Transverse colon (tissue), 4 donors: Measurements from ENCODE around the gene ZXDC. TPM values are rescaled to one million over a fixed set of nuclear protein-coding genes. Genes with fewer than 3 reads are reported as not detected.

Experiments used
- DNase-seq: peaks from one replicate; pipeline ENCODE4 v3.0.0-alpha.2; 2019
- H3K27ac ChIP-seq, 4 donors: fragments of 200-600 bp; sonication (generic); 2 replicates each; pipeline ENCODE4 v1.5.1; 2016 to 2018; ENCODE audit warnings: inconsistent platforms in 4 of 4
- H3K27me3 ChIP-seq: fragments of 200-600 bp; sonication (generic); 2 replicates; pipeline ENCODE4 v1.5.1; 2017; ENCODE audit warnings: inconsistent platforms
- H3K36me3 ChIP-seq, 4 donors: fragments of 200-600 bp; sonication (generic); 2 replicates each; pipeline ENCODE4 v1.5.1; 2017 to 2019; ENCODE audit warnings: inconsistent platforms in 4 of 4
- H3K4me1 ChIP-seq, 4 donors: fragments of 200-600 bp; sonication (generic); 2 replicates each; pipeline ENCODE4 v1.5.1; 2017 to 2020; ENCODE audit warnings: inconsistent platforms in 4 of 4
- H3K4me3 ChIP-seq, 4 donors: fragments of 200-600 bp; sonication (generic); 1 replicate in 1 of 4; 2 replicates in 3 of 4; pipeline versions ENCODE4 v1.5.1 to v1.6.1; 2017 to 2019; ENCODE audit warnings: inconsistent platforms in 4 of 4
- H3K9me3 ChIP-seq, 2 donors: fragments of 200-600 bp; sonication (generic); 2 replicates each; pipeline ENCODE4 v1.5.1; 2017 to 2019; ENCODE audit warnings: inconsistent platforms in 2 of 2
- EP300 ChIP-seq: sonication (generic); formaldehyde crosslinking; IDR thresholded peaks from one replicate; pipeline ENCODE4 v1.6.1; 2017; ENCODE audit warnings: antibody characterized with exemption, low read depth
- POLR2A ChIP-seq: fragments of 450-650 bp; IDR thresholded peaks from one replicate; pipeline ENCODE4 v1.6.1; 2016; ENCODE audit warnings: antibody characterized with exemption, mild to moderate bottlenecking, moderate library complexity
- POLR2AphosphoS5 ChIP-seq, 3 donors: sonication (generic); formaldehyde crosslinking; IDR thresholded peaks; one replicate each; pipeline ENCODE4 v1.6.1; 2016; ENCODE audit warnings: antibody characterized with exemption in 3 of 3
- WGBS, 2 donors: methylation state at CpG; one replicate each; pipeline ENCODE4 v1.1.5; 2018; ENCODE audit warnings: low coverage in 1 of 2; 5-methylcytosine and 5-hydroxymethylcytosine counted together
- in situ Hi-C, 4 donors: fragments of 200-750 bp; cut with MboI; loops; one replicate each; pipeline versions ENCODE4 v1.15.0 to v1.15.1; 2017; ENCODE audit warnings: low sequenced_read_pairs in 3 of 4, low pct_ligation_motif_present in 1 of 4, low pct_unique_long_range_greater_than_20kb in 1 of 4
- intact Hi-C: fragments of 100-400 bp; cut with DNase I; formaldehyde crosslinking; loops from one replicate; pipeline ENCODE4 v1.15.1; 2023; ENCODE audit warnings: low total_unique reads
- total RNA-seq, 4 donors: library from RNA; depleted of rRNA; stranded (reverse); fragments of >200 nt; gene quantifications; one replicate each; pipeline ENCODE4 v1.1.0, GENCODE V29; 2016
- TF ChIP-seq, protein P1 (sequence below), 5 experiments: fragments of 200-600 bp in 3 of 5; fragments of 450-650 bp in 2 of 5; sonication (generic) in 3 of 5; IDR thresholded peaks; 1 replicate in 2 of 5; 2 replicates in 3 of 5; pipeline ENCODE4 v1.5.1; 2016 to 2017; ENCODE audit warnings: antibody characterized with exemption in 5 of 5, inconsistent platforms in 3 of 5, mild to moderate bottlenecking in 2 of 5, moderate library complexity in 1 of 5

The ZXDC gene
- total RNA-seq, 4 donors from 2014 or later = 44.6 to 81.2 (median 46.4) TPM

DNA sequence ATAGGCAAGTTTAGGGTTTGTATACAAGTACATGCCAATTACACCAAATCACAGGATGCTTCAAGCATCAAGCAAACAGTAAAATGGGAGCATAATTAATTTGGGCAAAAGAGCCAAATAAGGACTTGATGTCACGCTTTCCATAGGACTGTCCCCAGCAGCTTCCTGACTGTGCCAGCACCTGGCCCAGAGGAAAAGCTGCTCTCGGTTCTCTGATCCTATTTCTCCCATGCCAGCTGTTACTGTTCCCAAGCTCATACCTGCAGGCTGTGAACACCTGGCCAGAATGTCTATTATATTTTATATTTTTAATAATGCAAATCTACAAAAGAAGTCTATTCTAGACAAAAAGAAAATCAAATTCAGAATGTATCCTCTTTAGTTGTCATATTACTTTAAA lies 12.2 kb downstream of the ZXDC start:
- no peaks in the 10 kb centered on the region for H3K9me3 ChIP-seq
- peaks cover 0 to 73% (median 35%) of the 10 kb centered on the region in 4 donors for H3K36me3 ChIP-seq
- H3K27me3 ChIP-seq = no peaks in the 10 kb centered on the region
- H3K4me1 ChIP-seq = no peaks in the 10 kb centered on the region
- WGBS, 2 donors = 97 to 100% methylated on average over 2 of the region's 2 CpGs
- DNase-seq = no peak
- in situ Hi-C loops (no loop called here), intact Hi-C loops (no loop called here)
- H3K4me3 ChIP-seq = no peak overlapping the region
- no peak for TF ChIP-seq POLR2AphosphoS5 (IDR thresholded peaks at IDR 0.05)
- H3K27ac ChIP-seq = no peak overlapping the region

DNA sequence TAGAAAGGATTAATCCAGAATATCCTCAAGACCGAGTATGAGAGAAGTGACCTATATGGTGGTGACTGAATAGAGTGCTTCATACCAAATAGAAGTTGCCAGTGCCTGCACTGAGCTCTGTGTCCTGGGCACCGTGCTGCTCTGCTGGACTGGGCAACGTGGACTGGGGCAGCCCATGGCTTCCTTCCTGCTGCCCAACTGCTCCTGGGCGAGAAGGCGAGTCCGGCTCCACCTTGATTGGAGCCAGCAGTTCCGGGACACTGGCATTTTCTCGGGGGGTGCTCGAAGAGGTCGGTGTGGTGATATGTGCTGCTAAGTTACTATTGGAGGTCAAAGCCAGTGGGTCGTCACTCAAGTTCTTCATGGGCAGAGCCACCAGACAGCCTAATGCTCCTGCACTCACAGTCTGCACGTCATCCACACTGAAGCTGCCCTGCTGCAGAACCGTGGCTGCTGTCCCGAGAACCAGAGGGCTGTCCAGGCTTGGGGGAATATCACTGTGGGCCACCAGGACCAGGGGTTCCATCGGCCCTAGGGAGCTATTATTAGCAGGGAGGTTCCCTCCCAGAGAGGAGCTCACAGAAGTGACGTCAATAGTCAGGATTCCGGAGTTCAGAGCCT lies 14.1 kb downstream of the ZXDC start:
- in situ Hi-C loops = no loop called here
- TF ChIP-seq EP300 = no peak
- TF ChIP-seq POLR2AphosphoS5 (IDR thresholded peaks at IDR 0.05) = no peak
- TF ChIP-seq, protein P1, sequence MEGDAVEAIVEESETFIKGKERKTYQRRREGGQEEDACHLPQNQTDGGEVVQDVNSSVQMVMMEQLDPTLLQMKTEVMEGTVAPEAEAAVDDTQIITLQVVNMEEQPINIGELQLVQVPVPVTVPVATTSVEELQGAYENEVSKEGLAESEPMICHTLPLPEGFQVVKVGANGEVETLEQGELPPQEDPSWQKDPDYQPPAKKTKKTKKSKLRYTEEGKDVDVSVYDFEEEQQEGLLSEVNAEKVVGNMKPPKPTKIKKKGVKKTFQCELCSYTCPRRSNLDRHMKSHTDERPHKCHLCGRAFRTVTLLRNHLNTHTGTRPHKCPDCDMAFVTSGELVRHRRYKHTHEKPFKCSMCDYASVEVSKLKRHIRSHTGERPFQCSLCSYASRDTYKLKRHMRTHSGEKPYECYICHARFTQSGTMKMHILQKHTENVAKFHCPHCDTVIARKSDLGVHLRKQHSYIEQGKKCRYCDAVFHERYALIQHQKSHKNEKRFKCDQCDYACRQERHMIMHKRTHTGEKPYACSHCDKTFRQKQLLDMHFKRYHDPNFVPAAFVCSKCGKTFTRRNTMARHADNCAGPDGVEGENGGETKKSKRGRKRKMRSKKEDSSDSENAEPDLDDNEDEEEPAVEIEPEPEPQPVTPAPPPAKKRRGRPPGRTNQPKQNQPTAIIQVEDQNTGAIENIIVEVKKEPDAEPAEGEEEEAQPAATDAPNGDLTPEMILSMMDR (IDR thresholded peaks at IDR 0.05) = no peak
- no peak for TF ChIP-seq POLR2A
- intact Hi-C loops = no loop called here
- 93% methylated on average over 17 of the region's 17 CpGs; no CpG with 5 or more reads in 1 of the 2 donors for WGBS, 2 donors
- H3K27me3 ChIP-seq = no peaks in the 10 kb centered on the region
- DNase-seq = no peak
- no peak overlapping the region for H3K4me3 ChIP-seq
- no peaks in the 10 kb centered on the region for H3K4me1 ChIP-seq
- no peak overlapping the region for H3K27ac ChIP-seq
- no peaks in the 10 kb centered on the region for H3K9me3 ChIP-seq
- H3K36me3 ChIP-seq = peaks cover 0 to 78% (median 32%) of the 10 kb centered on the region in 4 donors

DNA sequence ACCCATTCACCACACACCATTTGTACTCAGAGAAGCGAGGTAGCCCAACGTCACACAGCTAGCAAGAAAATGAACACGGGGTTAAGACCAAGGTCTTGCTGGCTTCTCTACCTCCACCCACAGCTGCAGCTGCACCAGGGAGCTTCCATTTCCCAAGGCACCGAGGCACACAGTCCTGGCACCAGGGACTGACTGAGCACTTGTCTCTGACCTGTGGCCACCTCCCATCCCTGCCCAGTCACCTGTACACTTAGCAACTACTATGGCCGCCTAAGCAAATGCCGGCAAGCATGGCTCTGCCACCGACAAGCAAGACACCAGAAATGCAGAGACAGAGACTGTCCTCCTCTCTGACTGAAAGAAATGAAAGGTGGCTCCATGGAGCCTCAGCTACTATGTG lies 15.3 kb downstream of the ZXDC start:
- no peak overlapping the region for H3K27ac ChIP-seq
- no peak for TF ChIP-seq EP300
- TF ChIP-seq, protein P1 (IDR thresholded peaks at IDR 0.05) = no peak
- TF ChIP-seq POLR2A = no peak
- no peak for TF ChIP-seq POLR2AphosphoS5 (IDR thresholded peaks at IDR 0.05)
- no peaks in the 10 kb centered on the region for H3K4me1 ChIP-seq
- in situ Hi-C loops (no loop called here), intact Hi-C loops (no loop called here)
- peaks cover 0 to 70% (median 26%) of the 10 kb centered on the region in 4 donors for H3K36me3 ChIP-seq
- no peak for DNase-seq
- 82% methylated on average over 7 of the region's 7 CpGs; no CpG with 5 or more reads in 1 of the 2 donors for WGBS, 2 donors
- H3K9me3 ChIP-seq = no peaks in the 10 kb centered on the region
- H3K27me3 ChIP-seq = no peaks in the 10 kb centered on the region
- no peak overlapping the region for H3K4me3 ChIP-seq

DNA sequence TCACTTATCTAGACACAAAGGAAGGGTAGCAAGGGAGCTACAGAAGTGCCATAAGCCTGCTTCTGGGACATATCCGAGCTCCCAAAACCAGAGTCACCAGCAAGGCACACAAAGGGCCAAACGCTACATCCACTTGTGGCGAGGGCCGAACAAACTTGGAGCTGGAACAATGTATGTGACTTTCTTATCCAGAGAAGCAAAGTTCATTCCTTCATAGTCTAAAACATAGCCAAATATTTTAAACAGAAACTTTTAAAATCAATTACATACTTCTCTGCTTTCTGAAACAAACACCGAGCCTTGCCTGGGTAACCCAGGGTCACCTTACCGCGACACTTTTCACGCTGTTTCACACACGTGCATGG lies 15.9 kb downstream of the ZXDC start:
- no peaks in the 10 kb centered on the region for H3K9me3 ChIP-seq
- H3K36me3 ChIP-seq = peaks cover 0 to 70% (median 23%) of the 10 kb centered on the region in 4 donors
- no peak for DNase-seq
- H3K27ac ChIP-seq = no peak overlapping the region
- TF ChIP-seq POLR2A (no peak), EP300 (no peak), POLR2AphosphoS5 (IDR thresholded peaks at IDR 0.05) (no peak)
- TF ChIP-seq, protein P1 (IDR thresholded peaks at IDR 0.05) = no peak
- in situ Hi-C loops (no loop called here), intact Hi-C loops (no loop called here)
- no peak overlapping the region for H3K4me3 ChIP-seq
- no peaks in the 10 kb centered on the region for H3K27me3 ChIP-seq
- WGBS, 2 donors = 94 to 100% methylated on average over 2 to 9 of the region's 9 CpGs
- H3K4me1 ChIP-seq = no peaks in the 10 kb centered on the region
